SK-N-SH treated with all-trans-retinoic acid at 6 μM for 48 hours (cell line): ENCODE measurements around the gene PTPN1.
A peak's percentile ranks its signal among the peaks of the same experiment; 100 is the strongest.

Experiments
- ATAC-seq: fragments of 200-7000 bp; cut with Tn5 transposase; 3 replicates; pipeline ENCODE4 v1.9.1; 2020; ENCODE audit warnings: mild to moderate bottlenecking, moderate library complexity
- ARNTL ChIP-seq: fragments of 450-650 bp; formaldehyde crosslinking; IDR thresholded peaks from 2 replicates; pipeline ENCODE4 v1.5.0; 2020; ENCODE audit warnings: low read depth, mild to moderate bottlenecking, moderate library complexity, borderline replicate concordance
- BACH2 ChIP-seq: fragments of 250-450 bp; sonication (Bioruptor Pico); IDR thresholded peaks from 2 replicates; pipeline ENCODE4 v1.9.0; 2021; ENCODE audit warnings: mild to moderate bottlenecking, borderline replicate concordance
- CREB5 ChIP-seq: fragments of 250-450 bp; sonication (Bioruptor Pico); IDR thresholded peaks from 2 replicates; pipeline ENCODE4 v1.5.1; 2020; ENCODE audit warnings: low read depth, mild to moderate bottlenecking, moderate library complexity
- CSRNP3 ChIP-seq: fragments of 250-450 bp; sonication (Bioruptor Pico); IDR thresholded peaks from 2 replicates; pipeline ENCODE4 v1.5.1; 2021; ENCODE audit warnings: mild to moderate bottlenecking, moderate library complexity
- ESRRG ChIP-seq: fragments of 250-450 bp; sonication (Bioruptor Pico); IDR thresholded peaks from 2 replicates; pipeline ENCODE4 v1.6.1; 2021; ENCODE audit warnings: mild to moderate bottlenecking
- GLIS3 ChIP-seq: fragments of 250-450 bp; sonication (Bioruptor Pico); IDR thresholded peaks from 2 replicates; pipeline ENCODE4 v1.5.0; 2020; ENCODE audit warnings: mild to moderate bottlenecking, moderate library complexity
- ISL1 ChIP-seq: fragments of 250-450 bp; sonication (Bioruptor Pico); IDR thresholded peaks from 2 replicates; pipeline ENCODE4 v2.1.2; 2022; ENCODE audit warnings: mild to moderate bottlenecking, moderate library complexity
- OSR1 ChIP-seq: fragments of 250-450 bp; sonication (Bioruptor Pico); IDR thresholded peaks from 2 replicates; pipeline ENCODE4 v1.8.0; 2022; ENCODE audit warnings: moderate library complexity, mild to moderate bottlenecking, inconsistent platforms
- PATZ1 ChIP-seq: fragments of 250-450 bp; sonication (Bioruptor Pico); IDR thresholded peaks from 2 replicates; pipeline ENCODE4 v1.8.0; 2020; ENCODE audit warnings: mild to moderate bottlenecking, moderate library complexity, borderline replicate concordance
- POU6F1 ChIP-seq: fragments of 250-450 bp; sonication (Bioruptor Pico); IDR thresholded peaks from 2 replicates; pipeline ENCODE4 v1.8.0; 2021; ENCODE audit warnings: low read depth, mild to moderate bottlenecking, moderate library complexity, borderline replicate concordance
- RARB ChIP-seq: fragments of 250-450 bp; sonication (Bioruptor Pico); IDR thresholded peaks from 2 replicates; pipeline ENCODE4 v1.8.0; 2021; ENCODE audit warnings: mild to moderate bottlenecking, moderate library complexity
- SNAI2 ChIP-seq: fragments of 250-450 bp; sonication (Bioruptor Pico); IDR thresholded peaks from 2 replicates; pipeline ENCODE4 v1.5.0; 2020; ENCODE audit warnings: mild to moderate bottlenecking, moderate library complexity
- TCF4 ChIP-seq: fragments of 250-450 bp; sonication (Bioruptor Pico); IDR thresholded peaks from 2 replicates; pipeline ENCODE4 v1.8.0; 2021; ENCODE audit warnings: mild to moderate bottlenecking, moderate library complexity, borderline replicate concordance
- TOX ChIP-seq: fragments of 250-450 bp; sonication (Bioruptor Pico); IDR thresholded peaks from 2 replicates; pipeline ENCODE4 v1.8.0; 2021; ENCODE audit warnings: mild to moderate bottlenecking, moderate library complexity, borderline replicate concordance
- ZC3H10 ChIP-seq: fragments of 250-450 bp; sonication (Bioruptor Pico); IDR thresholded peaks from 2 replicates; pipeline ENCODE4 v1.5.1; 2021; ENCODE audit warnings: mild to moderate bottlenecking, moderate library complexity
- ZFP3 ChIP-seq: fragments of 250-450 bp; sonication (Bioruptor Pico); IDR thresholded peaks from 2 replicates; pipeline ENCODE4 v1.5.0; 2020; ENCODE audit warnings: mild to moderate bottlenecking, moderate library complexity
- ZNF70 ChIP-seq: fragments of 450-650 bp; formaldehyde crosslinking; IDR thresholded peaks from 2 replicates; pipeline ENCODE4 v1.5.0; 2020; ENCODE audit warnings: mild to moderate bottlenecking, moderate library complexity

Gene PTPN1

GRCh38 chr20:50508171-50508755 lies 1.9 kb upstream of the PTPN1 start:
- TF ChIP-seq TOX (CRISPR knock-in tag), result no peak
- TF ChIP-seq RARB (CRISPR knock-in tag), result no peak
- no peak for TF ChIP-seq ARNTL (CRISPR knock-in tag)
- no peak for TF ChIP-seq ZNF70 (CRISPR knock-in tag)
- TF ChIP-seq OSR1 (CRISPR knock-in tag), result no peak
- TF ChIP-seq GLIS3 (CRISPR knock-in tag), result no peak
- TF ChIP-seq PATZ1 (CRISPR knock-in tag), result no peak
- TF ChIP-seq SNAI2 (CRISPR knock-in tag), result no peak
- no peak for TF ChIP-seq CREB5 (CRISPR knock-in tag)
- TF ChIP-seq ZC3H10 (CRISPR knock-in tag), result no peak
- TF ChIP-seq POU6F1, result no peak
- ATAC-seq, result no peak

- ATAC-seq, result 0 out of 3 replicates have a peak, but pooled peaks have one; percentile 2
- TF ChIP-seq OSR1 (CRISPR knock-in tag), result no peak
- TF ChIP-seq ESRRG (CRISPR knock-in tag), result no peak
- no peak for TF ChIP-seq POU6F1
- no peak for TF ChIP-seq CSRNP3 (CRISPR knock-in tag)
- TF ChIP-seq ZFP3 (CRISPR knock-in tag), result no peak
- no peak for TF ChIP-seq ISL1 (CRISPR knock-in tag)
- TF ChIP-seq CREB5 (CRISPR knock-in tag), result no peak
Observed at GRCh38 chr20:50510706-50511542, 741 bp downstream of the PTPN1 start.

GRCh38 chr20:50512323-50512722 lies 2.1 kb downstream of the PTPN1 start:
- TF ChIP-seq ESRRG (CRISPR knock-in tag), result no peak
- no peak for TF ChIP-seq SNAI2 (CRISPR knock-in tag)
- no peak for TF ChIP-seq BACH2 (CRISPR knock-in tag)
- TF ChIP-seq TCF4, result no peak
- TF ChIP-seq CSRNP3 (CRISPR knock-in tag), result no peak
- TF ChIP-seq OSR1 (CRISPR knock-in tag), result no peak
- TF ChIP-seq PATZ1 (CRISPR knock-in tag), result no peak
- no peak for ATAC-seq
